CD4-positive, alpha-beta T cell treated with Interleukin-21 for 1 hour (primary cell): ENCODE results near the gene GLRX3.
"Not testable (repeated sequence)": the region's sequence is repeated elsewhere in the genome, so short reads cannot be mapped to it uniquely, and the experiment has no call there.

Source experiments
- DNase-seq: peaks from one replicate; pipeline ENCODE4 v3.0.0-alpha.2; 2020

The GLRX3 gene

GRCh38 chr10:130190737-130191115, 54.5 kb downstream of the GLRX3 start:
- DNase-seq, result no peak

- DNase-seq, result no peak
Observed at GRCh38 chr10:130191380-130191779, 55.2 kb downstream of the GLRX3 start.

GRCh38 chr10:130192276-130192848, 56.2 kb downstream of the GLRX3 start:
- DNase-seq, result no peak

- DNase-seq, result no peak
Observed at GRCh38 chr10:130193033-130193432, 56.8 kb downstream of the GLRX3 start.

GRCh38 chr10:130193493-130194193, 57.5 kb downstream of the GLRX3 start:
- no peak for DNase-seq

- no peak for DNase-seq
Observed at GRCh38 chr10:130194194-130194990, 58.2 kb downstream of the GLRX3 start.

GRCh38 chr10:130194991-130195645, 58.9 kb downstream of the GLRX3 start:
- DNase-seq, result no peak

GRCh38 chr10:130195746-130196294, 59.6 kb downstream of the GLRX3 start:
- DNase-seq, result no peak

GRCh38 chr10:130196511-130197487, 60.6 kb downstream of the GLRX3 start:
- DNase-seq, result no peak

- no peak for DNase-seq
Observed at GRCh38 chr10:130198651-130199050, 62.5 kb downstream of the GLRX3 start.

GRCh38 chr10:130200179-130201042, 64.2 kb downstream of the GLRX3 start:
- no peak for DNase-seq

- DNase-seq, result no peak
Observed at GRCh38 chr10:130201043-130201380, 64.8 kb downstream of the GLRX3 start.

- not testable (repeated sequence) for DNase-seq
Observed at GRCh38 chr10:130202150-130202549, 66.0 kb downstream of the GLRX3 start.

- DNase-seq, result no peak
Observed at GRCh38 chr10:130202984-130203621, 66.9 kb downstream of the GLRX3 start.

GRCh38 chr10:130203626-130204025, 67.4 kb downstream of the GLRX3 start:
- DNase-seq, result no peak

GRCh38 chr10:130206216-130206737, 70.1 kb downstream of the GLRX3 start:
- DNase-seq, result no peak

- DNase-seq, result no peak
Observed at GRCh38 chr10:130207205-130207604, 71.0 kb downstream of the GLRX3 start.

- DNase-seq, result no peak
Observed at GRCh38 chr10:130208807-130209206, 72.6 kb downstream of the GLRX3 start.

- no peak for DNase-seq
Observed at GRCh38 chr10:130212746-130213145, 76.6 kb downstream of the GLRX3 start.
